Urothelium cell line (cell line): ENCODE data around the gene NUP160.

ENCODE experiments used
- DNase-seq: peaks from one replicate; pipeline ENCODE4 v3.0.0; 2011; ENCODE audit warnings: low spot score, mixed read lengths
- FAIRE-seq: peaks from 2 replicates; lab custom pipeline; 2011; peaks lifted over from hg19 to GRCh38; lab: Jason Lieb, UNC

Gene NUP160

GRCh38 chr11:47732271-47732670, 115.9 kb downstream of the NUP160 start:
- DNase-seq, result no peak
- no peak for FAIRE-seq

DNA sequence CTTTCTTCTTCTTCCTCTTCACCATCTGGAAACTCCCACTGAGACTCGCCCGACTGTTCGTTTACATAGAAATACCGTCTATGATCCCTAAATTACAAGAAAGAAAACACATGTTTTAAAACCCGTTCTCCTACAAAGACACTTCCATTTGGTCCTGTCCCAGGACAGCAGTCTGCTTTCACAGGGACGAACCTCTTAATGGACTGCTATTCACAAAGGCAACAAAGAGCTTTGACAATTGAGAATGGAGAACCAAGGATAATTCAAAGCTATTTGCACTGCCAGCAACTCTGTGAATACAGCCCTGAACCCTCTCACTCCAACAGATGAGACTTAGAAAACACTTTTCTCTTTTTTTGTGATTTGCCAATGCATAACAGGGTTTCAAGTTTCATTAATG, 116.7 kb downstream of the NUP160 start:
- FAIRE-seq, result no peak
- DNase-seq, result no peak
